Stimulated activated naive CD4-positive, alpha-beta T cell (primary cell): ENCODE results near the gene NSRP1.
"Not testable (repeated sequence)": the region's sequence is repeated elsewhere in the genome, so short reads cannot be mapped to it uniquely, and the experiment has no call there.

Experiments
- DNase-seq, 6 experiments: peaks; one replicate each; lab custom pipeline; 2025; lab: John Stamatoyannopoulos, UW

NSRP1 gene

GRCh38 chr17:30124273-30124796, 7.7 kb downstream of the NSRP1 start:
- no peak for DNase-seq

- DNase-seq, result no peak
These were observed 13.5 kb downstream of the NSRP1 start for GRCh38 chr17:30130121-30130520.

GRCh38 chr17:30132615-30133014, 16.0 kb downstream of the NSRP1 start:
- no peak for DNase-seq

GRCh38 chr17:30133197-30133596, 16.6 kb downstream of the NSRP1 start:
- DNase-seq, result no peak

GRCh38 chr17:30134551-30134950, 17.9 kb downstream of the NSRP1 start:
- no peak for DNase-seq

- DNase-seq, result no peak
These were observed 20.5 kb downstream of the NSRP1 start for GRCh38 chr17:30137158-30137557.

- not testable (repeated sequence) for DNase-seq
These were observed 31.2 kb downstream of the NSRP1 start for GRCh38 chr17:30147860-30148259.

- no peak for DNase-seq
These were observed 31.8 kb downstream of the NSRP1 start for GRCh38 chr17:30148376-30148775.

GRCh38 chr17:30151471-30151870, 34.9 kb downstream of the NSRP1 start:
- DNase-seq, result no peak

GRCh38 chr17:30153463-30153862, 36.8 kb downstream of the NSRP1 start:
- DNase-seq, result no peak

- DNase-seq, result no peak
These were observed 38.8 kb downstream of the NSRP1 start for GRCh38 chr17:30155389-30155788.

- no peak for DNase-seq
These were observed 42.4 kb downstream of the NSRP1 start for GRCh38 chr17:30158896-30159625.

- no peak for DNase-seq
These were observed 44.0 kb downstream of the NSRP1 start for GRCh38 chr17:30160419-30161172.

- no peak for DNase-seq
These were observed 45.0 kb downstream of the NSRP1 start for GRCh38 chr17:30161601-30162000.

- DNase-seq, result no peak
These were observed 47.9 kb downstream of the NSRP1 start for GRCh38 chr17:30164531-30164930.

- DNase-seq, result no peak
These were observed 48.5 kb downstream of the NSRP1 start for GRCh38 chr17:30165147-30165546.

GRCh38 chr17:30165960-30166359, 49.3 kb downstream of the NSRP1 start:
- no peak for DNase-seq

GRCh38 chr17:30170415-30170987, 53.9 kb downstream of the NSRP1 start:
- DNase-seq, result no peak

- DNase-seq, result no peak
These were observed 55.9 kb downstream of the NSRP1 start for GRCh38 chr17:30172560-30172959.

GRCh38 chr17:30173649-30174048, 57.0 kb downstream of the NSRP1 start:
- DNase-seq, result no peak

GRCh38 chr17:30174556-30174955, 57.9 kb downstream of the NSRP1 start:
- DNase-seq, result no peak

- no peak for DNase-seq
These were observed 60.2 kb downstream of the NSRP1 start for GRCh38 chr17:30176855-30177254.

- DNase-seq, result no peak
These were observed 70.1 kb downstream of the NSRP1 start for GRCh38 chr17:30186761-30187160.
